Testis (tissue), 3 donors: ENCODE results near the gene NPAS3. TPM values are rescaled to one million over a fixed set of nuclear protein-coding genes. Genes with fewer than 3 reads are reported as not detected.

Source experiments
- DNase-seq: peaks from one replicate; pipeline ENCODE4 v3.0.0-alpha.2; 2019
- H3K27ac ChIP-seq, 2 donors: fragments of 200-600 bp; sonication (generic); one replicate each; pipeline ENCODE4 v1.5.1; 2019
- H3K27me3 ChIP-seq: fragments of 200-600 bp; sonication (generic); one replicate; pipeline ENCODE4 v1.5.1; 2019
- H3K36me3 ChIP-seq: fragments of 200-600 bp; sonication (generic); one replicate; pipeline ENCODE4 v1.5.1; 2017; ENCODE audit warnings: low read depth; ENCODE audit errors: missing control alignments
- H3K4me1 ChIP-seq: fragments of 200-600 bp; sonication (generic); one replicate; pipeline ENCODE4 v1.5.1; 2019
- H3K4me3 ChIP-seq, 2 donors: fragments of 200-600 bp; sonication (generic); one replicate each; pipeline ENCODE4 v1.5.1; 2017 to 2019
- H3K9me3 ChIP-seq: fragments of 200-600 bp; sonication (generic); one replicate; pipeline ENCODE4 v1.5.1; 2017
- CTCF ChIP-seq, 3 experiments: fragments of 450-650 bp in 2 of 3; fragments of 200-600 bp in 1 of 3; sonication (generic) in 1 of 3; IDR thresholded peaks; one replicate each; pipeline ENCODE4 v1.5.1; 2016 to 2019; ENCODE audit warnings: antibody characterized with exemption in 3 of 3, mild to moderate bottlenecking in 2 of 3, moderate library complexity in 1 of 3
- POLR2A ChIP-seq: fragments of 450-650 bp; IDR thresholded peaks from one replicate; pipeline ENCODE4 v1.6.1; 2017; ENCODE audit warnings: antibody characterized with exemption, mild to moderate bottlenecking, moderate library complexity
- WGBS, 2 donors: methylation state at CpG; one replicate each; pipeline ENCODE4 v1.1.5; 2018; 5-methylcytosine and 5-hydroxymethylcytosine counted together
- intact Hi-C: fragments of 100-400 bp; cut with DNase I; formaldehyde crosslinking; loops from one replicate; pipeline ENCODE4 v1.15.1; 2023; ENCODE audit warnings: low total_unique reads
- polyA plus RNA-seq: library from polyadenylated mRNA; stranded (reverse); fragments of 350-450 nt; fragmentation: Illumina TruSeq; extraction: RNeasy Lipid Tissue Mini Kit (QIAGEN cat#74804); gene quantifications from one replicate; pipeline ENCODE4 v1.2.3, GENCODE V29; 2014; ENCODE audit warnings: low read depth, low replicate concordance; ENCODE audit not compliant: insufficient read depth
- total RNA-seq, 2 donors: library from RNA; depleted of rRNA; stranded (reverse); fragments of >200 nt; gene quantifications; one replicate each; pipeline ENCODE4 v1.2.3, GENCODE V29; 2016

NPAS3 gene
- total and polyA plus RNA-seq, 3 donors from 2014 or later: 1.1 to 3.7 (median 1.8) TPM

DNA sequence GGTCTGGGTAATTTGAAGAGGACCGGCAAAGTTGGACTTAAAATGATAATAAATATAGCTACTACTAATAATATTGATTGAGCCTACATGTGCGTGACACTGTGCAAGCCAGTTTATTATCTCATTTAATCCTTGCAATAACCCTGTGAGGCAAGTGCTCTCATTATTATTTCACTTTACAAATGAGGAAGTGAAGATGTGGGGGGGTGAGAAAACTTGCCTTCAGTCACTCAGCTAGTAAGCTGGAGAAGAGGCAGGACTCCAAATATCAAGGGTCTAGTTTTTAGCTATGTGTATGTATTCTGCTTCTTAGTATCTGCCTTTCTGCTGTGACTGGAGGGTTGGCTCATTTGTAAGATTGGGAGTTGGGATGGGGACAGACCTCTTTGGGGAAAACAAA, 39.2 kb downstream of the NPAS3 start:
- Histone ChIP-seq H3K27me3 (no peaks in the 10 kb centered on the region), H3K27ac (no peak overlapping the region), H3K4me1 (no peaks in the 10 kb centered on the region), H3K4me3 (no peak overlapping the region), H3K9me3 (no peaks in the 10 kb centered on the region), H3K36me3 (no peaks in the 10 kb centered on the region)
- TF ChIP-seq CTCF (IDR thresholded peaks at IDR 0.05) (no peak), POLR2A (no peak)
- intact Hi-C loops: no loop called here
- no peak for DNase-seq
- WGBS, 2 donors: 90 to 96% methylated on average over 2 of the region's 2 CpGs

- no peak for DNase-seq
- H3K4me1 ChIP-seq: no peaks in the 10 kb centered on the region
- no peak overlapping the region for H3K4me3 ChIP-seq
- H3K27me3 ChIP-seq: no peaks in the 10 kb centered on the region
- no peak overlapping the region for H3K27ac ChIP-seq
- H3K36me3 ChIP-seq: no peaks in the 10 kb centered on the region
- no peak for TF ChIP-seq POLR2A
- no peak for TF ChIP-seq CTCF (IDR thresholded peaks at IDR 0.05)
- intact Hi-C loops: no loop called here
- H3K9me3 ChIP-seq: no peaks in the 10 kb centered on the region
- WGBS, 2 donors: 89 to 95% methylated on average over 4 of the region's 4 CpGs
Observed at GRCh38 chr14:32978691-32979255, 40.1 kb downstream of the NPAS3 start.

- WGBS, 2 donors: 89 to 95% methylated on average over 6 of the region's 6 CpGs
Observed at GRCh38 chr14:32980178-32980901, 41.7 kb downstream of the NPAS3 start.

GRCh38 chr14:32980902-32981501, 42.3 kb downstream of the NPAS3 start:
- H3K27ac ChIP-seq: no peak overlapping the region
- TF ChIP-seq CTCF (IDR thresholded peaks at IDR 0.05) (no peak), POLR2A (no peak)
- 65 to 75% methylated on average over 3 of the region's 3 CpGs for WGBS, 2 donors
- DNase-seq: no peak
- no peaks in the 10 kb centered on the region for H3K27me3 ChIP-seq
- H3K4me1 ChIP-seq: no peaks in the 10 kb centered on the region
- intact Hi-C loops: no loop called here
- H3K36me3 ChIP-seq: no peaks in the 10 kb centered on the region
- no peak overlapping the region for H3K4me3 ChIP-seq
- H3K9me3 ChIP-seq: no peaks in the 10 kb centered on the region

More at GRCh38 chr14:32980178-32980901, 41.7 kb downstream of the NPAS3 start:
- Histone ChIP-seq H3K4me1 (no peaks in the 10 kb centered on the region), H3K27ac (no peak overlapping the region), H3K27me3 (no peaks in the 10 kb centered on the region), H3K4me3 (no peak overlapping the region), H3K9me3 (no peaks in the 10 kb centered on the region), H3K36me3 (no peaks in the 10 kb centered on the region)
- TF ChIP-seq CTCF (IDR thresholded peaks at IDR 0.05) (no peak), POLR2A (no peak)
- intact Hi-C loops: no loop called here
- no peak for DNase-seq
